ENCODE data around the gene UBE2N.

DNA sequence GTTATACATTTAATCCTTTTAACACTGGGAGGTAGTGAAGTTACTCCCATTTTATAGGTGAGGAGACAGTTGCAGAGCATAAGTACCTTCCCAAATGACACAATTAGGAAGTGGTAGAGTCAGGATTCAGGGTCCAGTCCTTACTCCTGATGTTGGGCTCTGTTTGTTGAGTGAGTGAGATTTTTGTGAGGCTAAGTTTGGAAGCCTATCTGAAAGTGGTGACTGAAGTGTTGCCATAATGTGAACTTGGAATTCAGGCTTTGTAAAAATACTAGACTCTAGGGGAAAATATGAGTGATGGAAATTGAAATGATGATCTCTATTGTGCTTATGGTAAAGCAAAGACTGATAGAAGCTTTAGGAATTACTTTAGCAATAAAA, 61.8 kb downstream of the UBE2N start:
- TF ChIP-seq, protein P1, sequence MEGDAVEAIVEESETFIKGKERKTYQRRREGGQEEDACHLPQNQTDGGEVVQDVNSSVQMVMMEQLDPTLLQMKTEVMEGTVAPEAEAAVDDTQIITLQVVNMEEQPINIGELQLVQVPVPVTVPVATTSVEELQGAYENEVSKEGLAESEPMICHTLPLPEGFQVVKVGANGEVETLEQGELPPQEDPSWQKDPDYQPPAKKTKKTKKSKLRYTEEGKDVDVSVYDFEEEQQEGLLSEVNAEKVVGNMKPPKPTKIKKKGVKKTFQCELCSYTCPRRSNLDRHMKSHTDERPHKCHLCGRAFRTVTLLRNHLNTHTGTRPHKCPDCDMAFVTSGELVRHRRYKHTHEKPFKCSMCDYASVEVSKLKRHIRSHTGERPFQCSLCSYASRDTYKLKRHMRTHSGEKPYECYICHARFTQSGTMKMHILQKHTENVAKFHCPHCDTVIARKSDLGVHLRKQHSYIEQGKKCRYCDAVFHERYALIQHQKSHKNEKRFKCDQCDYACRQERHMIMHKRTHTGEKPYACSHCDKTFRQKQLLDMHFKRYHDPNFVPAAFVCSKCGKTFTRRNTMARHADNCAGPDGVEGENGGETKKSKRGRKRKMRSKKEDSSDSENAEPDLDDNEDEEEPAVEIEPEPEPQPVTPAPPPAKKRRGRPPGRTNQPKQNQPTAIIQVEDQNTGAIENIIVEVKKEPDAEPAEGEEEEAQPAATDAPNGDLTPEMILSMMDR (IDR thresholded peaks at IDR 0.05 in 4 of 5, conservative IDR thresholded peaks at IDR 0.05 in 1 of 5) = no peak
- TF ChIP-seq POLR2A (IDR thresholded peaks at IDR 0.05) = peak in 1 of 2 donors; percentile 45

Measured in gastrocnemius medialis (tissue), 4 donors.